HCT116 (cell line): ENCODE results near the gene GRK5.

Experiments
- CBX3 ChIP-seq: IDR thresholded peaks from 2 replicates; pipeline ENCODE4 v1.6.1; 2012; ENCODE audit warnings: low read depth
- CEBPB ChIP-seq: IDR thresholded peaks from 2 replicates; pipeline ENCODE4 v1.6.1; 2012; ENCODE audit warnings: low read depth
- ELF1 ChIP-seq: IDR thresholded peaks from 2 replicates; pipeline ENCODE4 v1.6.1; 2012; ENCODE audit warnings: low read depth, borderline replicate concordance
- EZH2 ChIP-seq: fragments of 200-600 bp; sonication (generic); IDR thresholded peaks from 2 replicates; pipeline ENCODE4 v1.6.1; 2017; ENCODE audit warnings: antibody characterized with exemption, mixed run types
- EZH2phosphoT487 ChIP-seq: fragments of 200-600 bp; IDR thresholded peaks from 2 replicates; pipeline ENCODE4 v1.6.1; 2018; ENCODE audit warnings: antibody characterized with exemption, borderline replicate concordance
- POLR2A ChIP-seq: IDR thresholded peaks from 2 replicates; pipeline ENCODE4 v1.7.0; 2011; ENCODE audit warnings: borderline replicate concordance; ENCODE audit not compliant: insufficient read depth, insufficient read length; ENCODE audit errors: extremely low read depth
- SIN3A ChIP-seq: IDR thresholded peaks from 2 replicates; pipeline ENCODE4 v1.6.1; 2012; ENCODE audit warnings: low read depth
- SRF ChIP-seq: IDR thresholded peaks from 2 replicates; pipeline ENCODE4 v1.6.1; 2012; ENCODE audit warnings: low read depth
- YY1 ChIP-seq: IDR thresholded peaks from 2 replicates; pipeline ENCODE4 v1.6.1; 2011; ENCODE audit warnings: low read length, low read depth, moderate library complexity, mild to moderate bottlenecking; ENCODE audit not compliant: insufficient replicate concordance; ENCODE audit errors: extremely low read depth
- ZFX ChIP-seq: fragments of 450-650 bp; IDR thresholded peaks from 2 replicates; pipeline ENCODE4 v1.6.1; 2017
- TF ChIP-seq, protein P1 (sequence below): IDR thresholded peaks from 2 replicates; pipeline ENCODE4 v1.6.1; 2012; ENCODE audit warnings: low read depth
- TF ChIP-seq, protein P2 (sequence below): IDR thresholded peaks from 2 replicates; pipeline ENCODE4 v1.6.1; 2012
- TF ChIP-seq, protein P3 (sequence below), 3 experiments: fragments of 200-600 bp in 1 of 3; sonication (generic) in 1 of 3; IDR thresholded peaks in 2 of 3; conservative IDR thresholded peaks in 1 of 3; 2 replicates each; pipeline ENCODE4 v1.5.1; 2012 to 2017; ENCODE audit warnings: low read depth in 2 of 3, low read length in 2 of 3, antibody characterized with exemption in 1 of 3, borderline replicate concordance in 1 of 3, control low read depth in 1 of 3, mild to moderate bottlenecking in 1 of 3, mixed read lengths in 1 of 3, mixed run types in 1 of 3, moderate library complexity in 1 of 3; ENCODE audit not compliant: insufficient read depth in 1 of 3
- TF ChIP-seq, protein P4 (sequence below): IDR thresholded peaks from 2 replicates; pipeline ENCODE4 v1.6.1; 2011; ENCODE audit warnings: mild to moderate bottlenecking, low read length, moderate library complexity; ENCODE audit not compliant: insufficient replicate concordance; ENCODE audit errors: extremely low read depth

DNA sequence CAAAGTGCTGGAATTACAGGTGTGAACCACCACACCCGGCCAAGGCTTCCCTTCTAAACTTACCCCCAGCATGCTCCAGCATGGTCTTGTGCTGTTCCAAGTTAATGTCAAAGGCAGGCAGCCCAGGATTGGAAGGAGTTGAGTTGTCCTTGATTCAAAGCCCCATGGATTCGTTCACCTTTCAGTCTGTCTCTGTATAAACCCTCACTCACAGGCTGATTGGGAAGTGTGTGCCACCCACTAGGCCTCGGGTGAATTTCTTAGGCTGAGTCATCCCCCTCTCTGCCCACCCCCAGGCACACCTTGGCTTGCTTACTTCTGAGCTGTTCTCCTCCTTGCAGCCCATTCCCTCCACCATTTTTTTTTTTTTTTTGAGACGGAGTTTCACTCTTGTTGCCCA, 15.5 kb upstream of the GRK5 start:
- TF ChIP-seq EZH2phosphoT487 (no peak), SRF (no peak), CBX3 (no peak), POLR2A (no peak), ELF1 (no peak), SIN3A (no peak), YY1 (no peak), EZH2 (no peak), ZFX (no peak), CEBPB (no peak)
- TF ChIP-seq, protein P1, sequence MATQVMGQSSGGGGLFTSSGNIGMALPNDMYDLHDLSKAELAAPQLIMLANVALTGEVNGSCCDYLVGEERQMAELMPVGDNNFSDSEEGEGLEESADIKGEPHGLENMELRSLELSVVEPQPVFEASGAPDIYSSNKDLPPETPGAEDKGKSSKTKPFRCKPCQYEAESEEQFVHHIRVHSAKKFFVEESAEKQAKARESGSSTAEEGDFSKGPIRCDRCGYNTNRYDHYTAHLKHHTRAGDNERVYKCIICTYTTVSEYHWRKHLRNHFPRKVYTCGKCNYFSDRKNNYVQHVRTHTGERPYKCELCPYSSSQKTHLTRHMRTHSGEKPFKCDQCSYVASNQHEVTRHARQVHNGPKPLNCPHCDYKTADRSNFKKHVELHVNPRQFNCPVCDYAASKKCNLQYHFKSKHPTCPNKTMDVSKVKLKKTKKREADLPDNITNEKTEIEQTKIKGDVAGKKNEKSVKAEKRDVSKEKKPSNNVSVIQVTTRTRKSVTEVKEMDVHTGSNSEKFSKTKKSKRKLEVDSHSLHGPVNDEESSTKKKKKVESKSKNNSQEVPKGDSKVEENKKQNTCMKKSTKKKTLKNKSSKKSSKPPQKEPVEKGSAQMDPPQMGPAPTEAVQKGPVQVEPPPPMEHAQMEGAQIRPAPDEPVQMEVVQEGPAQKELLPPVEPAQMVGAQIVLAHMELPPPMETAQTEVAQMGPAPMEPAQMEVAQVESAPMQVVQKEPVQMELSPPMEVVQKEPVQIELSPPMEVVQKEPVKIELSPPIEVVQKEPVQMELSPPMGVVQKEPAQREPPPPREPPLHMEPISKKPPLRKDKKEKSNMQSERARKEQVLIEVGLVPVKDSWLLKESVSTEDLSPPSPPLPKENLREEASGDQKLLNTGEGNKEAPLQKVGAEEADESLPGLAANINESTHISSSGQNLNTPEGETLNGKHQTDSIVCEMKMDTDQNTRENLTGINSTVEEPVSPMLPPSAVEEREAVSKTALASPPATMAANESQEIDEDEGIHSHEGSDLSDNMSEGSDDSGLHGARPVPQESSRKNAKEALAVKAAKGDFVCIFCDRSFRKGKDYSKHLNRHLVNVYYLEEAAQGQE, result no peak
- TF ChIP-seq, protein P2, sequence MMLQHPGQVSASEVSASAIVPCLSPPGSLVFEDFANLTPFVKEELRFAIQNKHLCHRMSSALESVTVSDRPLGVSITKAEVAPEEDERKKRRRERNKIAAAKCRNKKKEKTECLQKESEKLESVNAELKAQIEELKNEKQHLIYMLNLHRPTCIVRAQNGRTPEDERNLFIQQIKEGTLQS, result no peak
- TF ChIP-seq, protein P3, sequence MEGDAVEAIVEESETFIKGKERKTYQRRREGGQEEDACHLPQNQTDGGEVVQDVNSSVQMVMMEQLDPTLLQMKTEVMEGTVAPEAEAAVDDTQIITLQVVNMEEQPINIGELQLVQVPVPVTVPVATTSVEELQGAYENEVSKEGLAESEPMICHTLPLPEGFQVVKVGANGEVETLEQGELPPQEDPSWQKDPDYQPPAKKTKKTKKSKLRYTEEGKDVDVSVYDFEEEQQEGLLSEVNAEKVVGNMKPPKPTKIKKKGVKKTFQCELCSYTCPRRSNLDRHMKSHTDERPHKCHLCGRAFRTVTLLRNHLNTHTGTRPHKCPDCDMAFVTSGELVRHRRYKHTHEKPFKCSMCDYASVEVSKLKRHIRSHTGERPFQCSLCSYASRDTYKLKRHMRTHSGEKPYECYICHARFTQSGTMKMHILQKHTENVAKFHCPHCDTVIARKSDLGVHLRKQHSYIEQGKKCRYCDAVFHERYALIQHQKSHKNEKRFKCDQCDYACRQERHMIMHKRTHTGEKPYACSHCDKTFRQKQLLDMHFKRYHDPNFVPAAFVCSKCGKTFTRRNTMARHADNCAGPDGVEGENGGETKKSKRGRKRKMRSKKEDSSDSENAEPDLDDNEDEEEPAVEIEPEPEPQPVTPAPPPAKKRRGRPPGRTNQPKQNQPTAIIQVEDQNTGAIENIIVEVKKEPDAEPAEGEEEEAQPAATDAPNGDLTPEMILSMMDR (IDR thresholded peaks at IDR 0.05 in 2 of 3, conservative IDR thresholded peaks at IDR 0.05 in 1 of 3; ENCODE audit: borderline replicate concordance in 1 of 3, insufficient read depth in 1 of 3, low read depth in 2 of 3, low read length in 2 of 3), result no peak
- TF ChIP-seq, protein P4, sequence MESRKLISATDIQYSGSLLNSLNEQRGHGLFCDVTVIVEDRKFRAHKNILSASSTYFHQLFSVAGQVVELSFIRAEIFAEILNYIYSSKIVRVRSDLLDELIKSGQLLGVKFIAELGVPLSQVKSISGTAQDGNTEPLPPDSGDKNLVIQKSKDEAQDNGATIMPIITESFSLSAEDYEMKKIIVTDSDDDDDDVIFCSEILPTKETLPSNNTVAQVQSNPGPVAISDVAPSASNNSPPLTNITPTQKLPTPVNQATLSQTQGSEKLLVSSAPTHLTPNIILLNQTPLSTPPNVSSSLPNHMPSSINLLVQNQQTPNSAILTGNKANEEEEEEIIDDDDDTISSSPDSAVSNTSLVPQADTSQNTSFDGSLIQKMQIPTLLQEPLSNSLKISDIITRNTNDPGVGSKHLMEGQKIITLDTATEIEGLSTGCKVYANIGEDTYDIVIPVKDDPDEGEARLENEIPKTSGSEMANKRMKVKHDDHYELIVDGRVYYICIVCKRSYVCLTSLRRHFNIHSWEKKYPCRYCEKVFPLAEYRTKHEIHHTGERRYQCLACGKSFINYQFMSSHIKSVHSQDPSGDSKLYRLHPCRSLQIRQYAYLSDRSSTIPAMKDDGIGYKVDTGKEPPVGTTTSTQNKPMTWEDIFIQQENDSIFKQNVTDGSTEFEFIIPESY, result no peak
